HG03521 (cell line): ENCODE results near the gene GP9.
"Not testable (repeated sequence)": the region's sequence is repeated elsewhere in the genome, so short reads cannot be mapped to it uniquely, and the experiment has no call there.

Experiments used
- ATAC-seq: cut with Tn5 transposase; IDR thresholded peaks from one replicate; pipeline ENCODE4 v1.9.1; 2021; ENCODE audit warnings: mild to moderate bottlenecking, moderate library complexity; ENCODE audit not compliant: unreplicated experiment

Gene GP9

GRCh38 chr3:129106866-129107565 is 46.4 kb downstream of the GP9 start:
- ATAC-seq, result no peak

- no peak for ATAC-seq
Measured at GRCh38 chr3:129107793-129108192, 47.2 kb downstream of the GP9 start.

- not testable (repeated sequence) for ATAC-seq
Measured at GRCh38 chr3:129111076-129111780, 50.6 kb downstream of the GP9 start.
